Mucosa of descending colon (tissue), 3 donors: ENCODE results near the gene SEPTIN10. TPM values are rescaled to one million over a fixed set of nuclear protein-coding genes. Genes with fewer than 3 reads are reported as not detected.
A peak's percentile ranks its signal among the peaks of the same experiment; 100 is the strongest.

Source experiments
- ATAC-seq: fragments of 200-7000 bp; cut with Tn5 transposase; one replicate; pipeline ENCODE4 v1.9.1; 2020; ENCODE audit warnings: mild to moderate bottlenecking, moderate library complexity
- DNase-seq, 3 donors: peaks; one replicate each; pipeline ENCODE4 v3.0.0-alpha.2; 2020
- H3K36me3 ChIP-seq: fragments of 200-600 bp; one replicate; pipeline ENCODE4 v1.8.0; 2021; ENCODE audit warnings: low read depth, mild to moderate bottlenecking
- H3K4me1 ChIP-seq: fragments of 200-600 bp; one replicate; pipeline ENCODE4 v1.8.0; 2021; ENCODE audit warnings: low read depth, mild to moderate bottlenecking
- H3K4me3 ChIP-seq: fragments of 200-600 bp; one replicate; pipeline ENCODE4 v1.8.0; 2021; ENCODE audit warnings: mild to moderate bottlenecking
- H3K9me3 ChIP-seq: fragments of 200-600 bp; one replicate; pipeline ENCODE4 v1.8.0; 2021; ENCODE audit warnings: mild to moderate bottlenecking
- CTCF ChIP-seq: fragments of 200-600 bp; IDR thresholded peaks from one replicate; pipeline ENCODE4 v1.8.0; 2022; ENCODE audit warnings: antibody characterized with exemption, mild to moderate bottlenecking
- intact Hi-C, 2 donors: fragments of 100-400 bp; cut with DNase I in 1 of 2; cut with micrococcal nuclease in 1 of 2; formaldehyde crosslinking; loops; one replicate each; pipeline versions ENCODE4 v1.11.0 to v1.11.1; 2022; cut with DNase I, micrococcal nuclease
- total RNA-seq, 3 donors: library from RNA; stranded (reverse); fragmentation: NEBNext Ultra II Directional in 2 of 3; extraction: Animal tissue kit (Norgen Biotek cat#: 25700) in 2 of 3; gene quantifications; one replicate each; pipeline versions ENCODE4 v1.2.1 to v1.2.4, GENCODE V29; 2021 to 2023
- donor health status: DM: no; HTN: no; CAD: no; lungs with moderate emphysema.
- donor health status: DM: no; HTN: no; CAD: no.
- donor health status: DM: no; HTN: yes; CAD: no.

SEPTIN10 gene
- total RNA-seq, 3 donors from 2014 or later: 79.3 to 112 (median 84.1) TPM

GRCh38 chr2:109623297-109623696 is 9.5 kb upstream of the SEPTIN10 start:
- H3K4me1 ChIP-seq: peaks cover 8% of the 10 kb centered on the region
- DNase-seq (no peak), ATAC-seq (no peak)
- intact Hi-C loops: no loop called here
- H3K36me3 ChIP-seq: no peaks in the 10 kb centered on the region
- H3K9me3 ChIP-seq: no peaks in the 10 kb centered on the region
- no peak for TF ChIP-seq CTCF
- no peak overlapping the region for H3K4me3 ChIP-seq

GRCh38 chr2:109619032-109619615 is 5.4 kb upstream of the SEPTIN10 start:
- ATAC-seq (no peak), DNase-seq (no peak)
- H3K36me3 ChIP-seq: no peaks in the 10 kb centered on the region
- intact Hi-C loops: loop anchor here in 1 of 2 donors (10.0 kb wide), 1 partner anchor 86 kb away; no protein-coding TSS in a partner anchor
- H3K9me3 ChIP-seq: no peaks in the 10 kb centered on the region
- TF ChIP-seq CTCF: no peak
- H3K4me1 ChIP-seq: peaks cover 29% of the 10 kb centered on the region
- H3K4me3 ChIP-seq: no peak overlapping the region

- Histone ChIP-seq H3K4me1 (peaks cover 38% of the 10 kb centered on the region), H3K9me3 (no peaks in the 10 kb centered on the region), H3K4me3 (no peak overlapping the region), H3K36me3 (no peaks in the 10 kb centered on the region)
- intact Hi-C loops: loop anchor here in 1 of 2 donors (10.0 kb wide), 1 partner anchor 89 kb away; no protein-coding TSS in a partner anchor
- ATAC-seq (no peak), DNase-seq (no peak)
- TF ChIP-seq CTCF: no peak
Measured at GRCh38 chr2:109616184-109616583, 2.4 kb upstream of the SEPTIN10 start.

- peaks cover 41% of the 10 kb centered on the region for H3K4me1 ChIP-seq
- no peaks in the 10 kb centered on the region for H3K36me3 ChIP-seq
- TF ChIP-seq CTCF: no peak
- intact Hi-C loops: loop anchor here in 1 of 2 donors (10.0 kb wide), 1 partner anchor 89 kb away; no protein-coding TSS in a partner anchor
- DNase-seq (peak; percentile 59 to 67 (median 67)), ATAC-seq (no peak)
- no peak overlapping the region for H3K4me3 ChIP-seq
- H3K9me3 ChIP-seq: no peaks in the 10 kb centered on the region
Measured at GRCh38 chr2:109615637-109616144, 1.9 kb upstream of the SEPTIN10 start.

- Histone ChIP-seq H3K36me3 (no peaks in the 10 kb centered on the region), H3K4me3 (peak overlapping the region; percentile 54), H3K9me3 (no peaks in the 10 kb centered on the region), H3K4me1 (peaks cover 41% of the 10 kb centered on the region)
- DNase-seq (peak; percentile 29 to 65 (median 62)), ATAC-seq (peak; percentile 2)
- TF ChIP-seq CTCF: no peak
- intact Hi-C loops: loop anchor here in 1 of 2 donors (10.0 kb wide), 1 partner anchor 90 kb away; no protein-coding TSS in a partner anchor
Measured at GRCh38 chr2:109614715-109615636, 1.2 kb upstream of the SEPTIN10 start.
